Skeletal muscle tissue (tissue), 4 donors: ENCODE results near the gene PLEKHJ1. TPM values are rescaled to one million over a fixed set of nuclear protein-coding genes. Genes with fewer than 3 reads are reported as not detected.
A peak's percentile ranks its signal among the peaks of the same experiment; 100 is the strongest.

Experiments used
- H3K27ac ChIP-seq: one replicate; pipeline ENCODE4 v1.7.0; 2013; ENCODE audit warnings: mild to moderate bottlenecking, low read depth, low read length, inconsistent platforms
- H3K27me3 ChIP-seq, 3 donors: one replicate each; pipeline ENCODE4 v1.7.0; 2013; ENCODE audit warnings: low read length in 3 of 3; ENCODE audit not compliant: control insufficient read depth in 3 of 3, insufficient read depth in 3 of 3
- H3K36me3 ChIP-seq, 3 donors: one replicate each; pipeline ENCODE4 v1.7.0; 2013; ENCODE audit warnings: low read length in 3 of 3; ENCODE audit not compliant: control insufficient read depth in 3 of 3, insufficient read depth in 3 of 3
- H3K4me1 ChIP-seq, 3 donors: one replicate each; pipeline ENCODE4 v1.7.0; 2013; ENCODE audit warnings: low read length in 3 of 3, mild to moderate bottlenecking in 3 of 3; ENCODE audit not compliant: control insufficient read depth in 3 of 3, insufficient read depth in 3 of 3
- H3K4me3 ChIP-seq, 3 donors: one replicate each; pipeline ENCODE4 v1.7.0; 2013; ENCODE audit warnings: low read length in 3 of 3
- H3K9ac ChIP-seq, 3 donors: one replicate each; pipeline ENCODE4 v1.7.0; 2013; ENCODE audit warnings: low read length in 3 of 3, mild to moderate bottlenecking in 3 of 3, moderate library complexity in 2 of 3, low read depth in 1 of 3
- H3K9me3 ChIP-seq, 3 donors: one replicate each; pipeline ENCODE4 v1.7.0; 2013; ENCODE audit warnings: low read length in 3 of 3; ENCODE audit not compliant: control insufficient read depth in 3 of 3
- total RNA-seq: library from RNA; depleted of rRNA; stranded (reverse); fragments of >200 nt; gene quantifications from one replicate; pipeline ENCODE4 v1.2.3, GENCODE V29; 2014
- donor health status: Osteomylitis.

PLEKHJ1 gene
- total RNA-seq, 1 donor from 2014 or later, result 63.2 TPM

DNA sequence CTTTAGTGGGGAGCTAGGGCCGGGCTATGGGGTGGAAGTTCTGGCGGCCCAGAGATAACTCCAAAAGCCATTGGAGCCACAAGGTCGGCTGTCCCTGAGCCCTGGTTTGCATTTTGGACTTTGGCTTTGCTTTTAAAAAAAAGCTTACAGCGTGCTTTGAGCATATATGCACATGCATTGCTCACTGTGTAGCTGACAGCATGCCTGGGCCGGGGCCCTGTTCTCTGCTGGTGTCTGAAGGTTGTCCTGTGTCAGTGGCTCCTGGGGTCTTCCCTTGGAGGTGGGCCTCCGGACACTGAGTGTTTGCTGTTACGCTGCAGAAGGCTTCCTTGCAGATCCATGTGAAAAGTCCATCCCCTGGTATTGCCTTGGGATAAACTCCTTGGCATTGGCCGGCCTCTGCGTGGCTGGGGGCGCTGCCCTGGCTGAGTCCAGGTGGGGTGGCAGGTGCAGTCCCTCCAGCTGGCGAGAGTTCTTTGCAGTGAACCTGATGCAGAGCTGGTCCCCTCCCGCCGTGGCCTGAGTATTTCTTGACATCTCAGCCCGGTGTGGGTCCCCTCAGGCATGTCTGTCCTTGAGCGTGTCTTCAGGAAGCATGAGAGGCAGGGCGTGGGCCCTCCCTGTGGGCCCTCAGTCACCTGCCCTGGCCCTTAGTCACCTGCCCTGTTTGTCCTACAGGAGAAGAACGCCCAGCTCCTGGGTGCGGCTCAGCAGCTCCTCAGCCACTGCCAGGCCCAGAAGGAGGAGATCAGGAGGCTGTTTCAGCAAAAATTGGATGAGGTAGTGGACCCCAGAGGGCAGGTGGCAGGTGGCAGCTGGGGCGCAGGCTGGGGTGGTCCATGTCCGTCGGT is 23.0 kb downstream of the PLEKHJ1 start:
- no peaks in the 10 kb centered on the region for H3K9me3 ChIP-seq
- H3K36me3 ChIP-seq, result peaks cover 52 to 78% (median 66%) of the 10 kb centered on the region in 3 donors
- H3K27me3 ChIP-seq, result no peaks in the 10 kb centered on the region
- H3K27ac ChIP-seq, result no peak overlapping the region
- no peak overlapping the region for H3K9ac ChIP-seq
- H3K4me1 ChIP-seq, result peaks cover 0 to 8% (median 4%) of the 10 kb centered on the region in 3 donors
- H3K4me3 ChIP-seq, result no peak overlapping the region

DNA sequence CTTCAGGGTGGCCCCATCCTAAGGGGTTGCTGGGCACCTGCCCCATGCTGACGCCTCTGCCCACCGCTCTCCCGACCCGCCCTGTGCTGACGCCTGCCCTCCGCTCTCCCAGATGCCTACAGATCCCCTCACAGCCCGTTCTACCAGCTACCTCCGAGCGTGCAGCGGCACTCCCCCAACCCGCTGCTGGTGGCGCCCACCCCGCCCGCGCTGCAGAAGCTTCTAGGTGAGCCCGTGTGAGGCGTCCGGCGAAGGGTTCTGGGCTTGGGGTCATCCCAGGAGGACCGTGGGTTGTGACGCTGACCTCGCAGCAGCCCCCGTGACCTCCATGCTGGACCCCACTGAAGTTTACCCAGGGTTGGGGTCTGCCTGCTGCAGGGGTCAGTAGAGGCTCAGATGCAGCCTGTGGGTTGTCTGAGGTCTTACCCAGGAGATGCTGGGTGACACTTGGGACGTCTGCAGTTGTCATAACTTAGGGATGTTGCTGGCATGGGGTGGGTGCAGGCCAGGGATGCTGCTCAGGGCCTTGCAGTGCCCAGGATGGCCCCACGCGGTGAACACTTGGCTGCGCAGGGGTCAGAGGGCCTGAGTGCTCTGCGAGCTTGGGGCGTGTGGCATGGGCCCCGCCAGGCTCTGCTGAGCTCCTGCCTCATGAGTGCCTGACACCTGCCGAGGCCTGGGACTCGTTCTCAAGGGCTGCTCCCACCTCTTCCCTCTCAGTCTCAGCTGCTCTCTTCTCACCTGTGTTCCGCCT is 25.0 kb downstream of the PLEKHJ1 start:
- H3K27me3 ChIP-seq, result no peaks in the 10 kb centered on the region
- H3K4me3 ChIP-seq, result no peak overlapping the region
- no peak overlapping the region for H3K9ac ChIP-seq
- no peak overlapping the region for H3K27ac ChIP-seq
- peaks cover 45 to 72% (median 62%) of the 10 kb centered on the region in 3 donors for H3K36me3 ChIP-seq
- peaks cover 0 to 14% (median 8%) of the 10 kb centered on the region in 3 donors for H3K4me1 ChIP-seq
- no peaks in the 10 kb centered on the region for H3K9me3 ChIP-seq

DNA sequence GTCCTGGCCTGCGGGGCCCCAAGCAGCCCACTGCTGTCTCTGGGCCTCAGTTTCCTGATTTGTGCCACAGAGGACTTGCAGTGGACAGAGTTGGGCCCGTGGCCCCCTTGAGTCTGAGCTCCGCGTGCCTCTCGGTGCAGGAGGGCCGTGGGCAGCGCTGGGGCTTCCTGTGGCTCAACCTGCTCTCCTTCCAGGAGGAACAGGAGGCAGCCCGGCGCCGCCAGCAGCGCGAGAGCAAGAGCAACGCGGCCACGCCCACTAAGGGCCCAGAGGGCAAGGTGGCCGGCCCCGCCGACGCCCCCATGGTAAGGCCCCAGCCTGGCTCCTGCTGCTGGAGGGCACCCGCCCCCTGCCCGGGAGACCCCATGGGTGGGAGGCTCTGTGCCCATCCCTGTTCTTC is 25.9 kb downstream of the PLEKHJ1 start:
- Histone ChIP-seq H3K36me3 (peaks cover 42 to 68% (median 57%) of the 10 kb centered on the region in 3 donors), H3K27me3 (no peaks in the 10 kb centered on the region)

DNA sequence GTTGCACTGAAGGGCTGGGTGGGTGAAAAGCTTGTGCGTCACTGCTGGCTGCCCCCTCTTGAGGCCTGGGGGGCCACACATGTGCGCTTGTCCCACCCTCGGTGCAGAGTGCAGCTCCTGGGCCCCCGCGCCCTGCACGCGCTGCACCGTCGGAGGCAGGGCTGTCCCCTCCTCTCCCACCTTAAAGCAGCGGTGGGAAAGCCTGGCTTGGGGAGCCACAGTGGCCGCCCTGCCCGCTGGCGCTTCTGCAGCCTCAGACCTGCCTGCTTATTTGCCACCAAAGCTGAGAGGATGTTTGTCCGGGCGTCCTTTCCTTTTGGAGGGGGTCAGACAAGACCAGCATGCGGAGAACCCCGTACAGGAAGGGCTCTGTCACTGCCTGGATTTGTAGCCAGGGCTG is 26.7 kb downstream of the PLEKHJ1 start:
- Histone ChIP-seq H3K27me3 (no peaks in the 10 kb centered on the region), H3K9ac (no peak overlapping the region), H3K36me3 (peaks cover 37 to 67% (median 50%) of the 10 kb centered on the region in 3 donors), H3K27ac (no peak overlapping the region), H3K9me3 (no peaks in the 10 kb centered on the region), H3K4me1 (peaks cover 0 to 14% (median 8%) of the 10 kb centered on the region in 3 donors), H3K4me3 (no peak overlapping the region)

More for the DNA sequence above, 25.9 kb downstream of the PLEKHJ1 start:
- Histone ChIP-seq H3K9me3 (no peaks in the 10 kb centered on the region), H3K4me1 (peaks cover 0 to 14% (median 8%) of the 10 kb centered on the region in 3 donors), H3K4me3 (no peak overlapping the region), H3K27ac (no peak overlapping the region), H3K9ac (no peak overlapping the region)

DNA sequence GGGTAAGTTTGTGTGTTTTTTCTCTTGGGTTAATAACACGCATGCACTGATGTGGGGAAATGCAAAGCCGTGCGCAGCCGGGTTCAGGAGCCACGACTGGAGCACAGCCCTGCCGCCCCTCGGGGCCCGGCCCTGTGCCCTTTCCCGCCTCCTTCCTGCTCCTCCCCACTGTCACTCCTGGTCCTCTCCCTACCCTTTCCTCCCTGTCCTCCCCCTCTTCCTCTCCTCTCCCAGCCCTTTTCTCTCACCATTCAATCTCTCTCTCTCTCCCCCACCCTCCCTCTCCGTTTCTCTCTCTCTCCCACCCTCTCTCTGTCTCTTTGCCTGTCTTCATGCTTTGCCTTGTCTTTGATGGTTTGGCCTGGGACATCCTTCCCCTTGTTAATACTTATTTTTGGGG is 27.2 kb downstream of the PLEKHJ1 start:
- peaks cover 36 to 66% (median 50%) of the 10 kb centered on the region in 3 donors for H3K36me3 ChIP-seq
- H3K27me3 ChIP-seq, result no peaks in the 10 kb centered on the region
- no peaks in the 10 kb centered on the region for H3K9me3 ChIP-seq
- H3K4me3 ChIP-seq, result no peak overlapping the region
- peaks cover 0 to 14% (median 8%) of the 10 kb centered on the region in 3 donors for H3K4me1 ChIP-seq
- peak overlapping the region; percentile 19 for H3K27ac ChIP-seq
- H3K9ac ChIP-seq, result no peak overlapping the region

DNA sequence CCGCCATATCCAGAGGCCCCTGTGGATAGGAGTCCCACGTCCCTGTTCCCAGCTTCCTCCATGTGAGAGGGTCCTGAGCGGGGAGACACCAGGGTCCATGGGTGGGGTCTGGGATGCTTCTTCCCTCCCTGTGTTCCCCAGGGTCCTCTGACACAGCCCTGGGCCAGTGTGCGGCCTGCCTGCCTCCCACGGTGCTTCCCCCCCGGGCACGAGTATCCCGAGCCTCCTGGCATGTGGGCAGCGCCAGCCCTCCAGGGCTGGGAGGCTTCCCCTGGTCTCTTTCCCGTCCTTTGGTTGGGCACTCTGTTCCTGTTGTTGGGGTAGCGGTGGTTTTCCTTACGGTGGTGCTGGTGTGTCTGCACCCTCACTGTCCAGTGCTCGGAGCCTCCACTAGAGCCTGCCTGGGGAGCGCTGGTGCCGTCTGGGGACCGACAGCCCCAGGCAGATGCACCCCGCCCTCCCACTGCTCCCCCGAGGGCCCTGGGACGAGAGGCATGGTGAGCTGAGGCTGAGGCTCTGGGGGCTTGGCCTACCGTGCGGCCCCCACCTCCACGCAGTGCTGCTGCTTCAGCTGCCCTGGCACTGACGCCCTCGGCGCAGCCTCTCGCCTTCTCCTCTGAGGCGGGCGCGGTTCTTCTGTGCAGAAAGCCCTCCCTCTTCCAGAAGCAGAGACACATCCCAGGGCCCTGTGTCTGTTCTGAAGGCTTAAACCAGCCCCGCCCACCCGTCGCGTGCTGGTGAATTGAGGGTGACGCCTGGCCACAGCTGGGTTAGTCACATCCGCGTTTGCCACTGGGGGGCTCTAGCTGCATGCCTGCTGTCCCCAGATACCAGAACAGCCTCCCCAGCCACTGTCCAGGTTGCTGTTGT is 27.9 kb downstream of the PLEKHJ1 start:
- no peaks in the 10 kb centered on the region for H3K27me3 ChIP-seq
- H3K27ac ChIP-seq, result peak overlapping the region; percentile 19
- H3K9me3 ChIP-seq, result no peaks in the 10 kb centered on the region
- H3K4me1 ChIP-seq, result peaks cover 0 to 14% (median 8%) of the 10 kb centered on the region in 3 donors
- no peak overlapping the region for H3K4me3 ChIP-seq
- H3K9ac ChIP-seq, result no peak overlapping the region
- H3K36me3 ChIP-seq, result peaks cover 40 to 66% (median 50%) of the 10 kb centered on the region in 3 donors

DNA sequence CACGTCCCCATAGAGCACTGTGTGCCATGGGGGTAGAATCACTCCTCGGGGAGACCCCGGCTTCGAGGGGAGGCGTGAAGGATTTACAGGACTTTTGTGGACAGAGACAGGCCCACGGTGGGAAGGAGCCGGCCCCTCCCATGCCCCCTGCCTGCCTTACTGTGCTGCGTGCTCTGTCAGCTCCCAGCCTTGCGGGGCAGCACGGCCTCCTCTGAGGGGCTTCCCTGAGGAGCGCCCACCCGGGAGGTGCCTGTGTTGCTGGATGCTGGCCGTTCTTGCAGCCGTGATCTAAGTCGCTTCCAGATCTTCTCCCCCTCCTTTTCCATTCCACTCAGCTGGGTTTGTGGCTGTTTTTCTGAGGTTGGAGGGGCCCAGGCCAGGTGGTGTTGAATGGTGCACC is 29.1 kb downstream of the PLEKHJ1 start:
- Histone ChIP-seq H3K36me3 (peaks cover 38 to 66% (median 43%) of the 10 kb centered on the region in 3 donors), H3K27me3 (no peaks in the 10 kb centered on the region), H3K4me3 (no peak overlapping the region), H3K4me1 (peaks cover 0 to 14% (median 8%) of the 10 kb centered on the region in 3 donors), H3K9ac (no peak overlapping the region), H3K27ac (no peak overlapping the region), H3K9me3 (no peaks in the 10 kb centered on the region)

DNA sequence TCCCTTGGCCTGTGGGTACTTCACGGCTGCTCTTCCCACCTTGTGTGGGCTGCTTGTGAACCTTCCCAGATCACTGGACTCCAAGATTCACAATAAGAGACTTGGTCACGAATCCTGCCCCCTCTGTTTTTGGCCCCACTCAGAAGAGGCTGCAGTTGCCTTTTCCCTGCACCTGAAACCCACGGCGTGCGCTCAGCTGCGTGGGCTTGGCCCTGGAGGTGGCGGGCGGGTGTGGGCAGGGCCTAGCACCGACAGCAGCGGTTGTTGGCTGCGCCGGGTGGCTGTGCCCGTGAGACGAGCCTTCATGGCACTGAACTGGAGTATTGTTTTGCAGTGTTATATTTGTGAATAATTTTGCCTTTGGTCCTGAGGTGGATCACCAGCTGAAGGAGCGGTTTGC is 33.8 kb downstream of the PLEKHJ1 start:
- Histone ChIP-seq H3K27me3 (no peaks in the 10 kb centered on the region), H3K4me3 (no peak overlapping the region), H3K36me3 (peaks cover 21 to 40% (median 27%) of the 10 kb centered on the region in 3 donors), H3K9ac (no peak overlapping the region), H3K9me3 (no peaks in the 10 kb centered on the region), H3K4me1 (peaks cover 0 to 8% (median 2%) of the 10 kb centered on the region in 3 donors), H3K27ac (no peak overlapping the region)

DNA sequence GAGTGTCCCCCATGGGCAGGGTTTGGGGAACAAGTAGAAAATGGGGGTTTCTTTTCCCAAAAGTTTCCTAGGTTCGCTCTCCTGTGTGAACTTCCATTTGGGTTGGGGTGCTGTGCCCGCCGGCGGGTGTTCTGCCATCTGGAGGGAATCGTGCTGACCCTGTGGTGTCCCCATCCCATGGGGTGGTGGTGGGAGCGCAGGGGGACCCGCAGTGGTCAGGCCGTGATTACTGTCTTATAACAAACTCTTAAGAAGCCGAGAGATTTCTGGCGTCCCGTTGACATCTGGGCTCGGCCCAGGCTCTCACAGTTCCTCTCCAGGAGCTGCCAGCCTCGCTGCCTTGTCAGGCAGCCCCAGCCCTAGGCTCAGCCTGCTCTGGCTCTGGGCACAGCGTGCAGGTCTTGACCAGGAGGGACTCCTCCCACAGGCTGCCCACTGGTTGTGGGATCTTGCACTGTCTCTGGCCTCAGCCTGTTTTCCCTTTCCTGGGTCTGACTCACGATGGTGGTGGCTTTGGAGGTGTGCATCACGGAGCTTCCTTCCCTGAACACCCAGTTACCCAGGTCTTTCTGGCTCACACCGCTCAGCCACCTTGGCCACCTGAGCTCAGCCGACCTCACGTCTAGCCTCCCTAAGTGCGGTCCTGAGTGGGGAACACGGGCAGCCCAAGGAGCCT is 34.5 kb downstream of the PLEKHJ1 start:
- no peaks in the 10 kb centered on the region for H3K9me3 ChIP-seq
- H3K27me3 ChIP-seq, result no peaks in the 10 kb centered on the region
- peak overlapping the region in 1 of 3 donors; percentile 3 for H3K9ac ChIP-seq
- H3K4me3 ChIP-seq, result no peak overlapping the region
- no peak overlapping the region for H3K27ac ChIP-seq
- H3K36me3 ChIP-seq, result peaks cover 14 to 37% (median 19%) of the 10 kb centered on the region in 3 donors
- H3K4me1 ChIP-seq, result peaks cover 0 to 8% (median 0%) of the 10 kb centered on the region in 3 donors
